Neutrophil (primary cell): ENCODE measurements around the gene TNFRSF14.

Source experiments
- H3K27ac ChIP-seq: fragments of 200-600 bp; sonication (generic); 2 replicates; pipeline ENCODE4 v1.5.1; 2016; ENCODE audit warnings: mild to moderate bottlenecking, moderate library complexity
- H3K27me3 ChIP-seq: fragments of 200-600 bp; sonication (generic); 2 replicates; pipeline ENCODE4 v1.6.0; 2016; ENCODE audit warnings: mild to moderate bottlenecking
- H3K36me3 ChIP-seq: fragments of 200-600 bp; sonication (generic); 2 replicates; pipeline ENCODE4 v1.5.1; 2017
- H3K4me1 ChIP-seq, 2 experiments: fragments of 200-600 bp in 1 of 2; sonication (generic) in 1 of 2; 1 replicate in 1 of 2; 2 replicates in 1 of 2; pipeline versions ENCODE4 v1.5.1 to v1.6.1; 2013 to 2016; ENCODE audit warnings: low read depth in 1 of 2, low read length in 1 of 2, mild to moderate bottlenecking in 1 of 2, moderate library complexity in 1 of 2; ENCODE audit not compliant: control insufficient read depth in 1 of 2, insufficient read depth in 1 of 2
- H3K4me3 ChIP-seq, 2 experiments: fragments of 200-600 bp in 1 of 2; sonication (generic) in 1 of 2; 1 replicate in 1 of 2; 2 replicates in 1 of 2; pipeline ENCODE4 v1.5.1; 2013 to 2016; ENCODE audit warnings: low read depth in 1 of 2, low read length in 1 of 2, mild to moderate bottlenecking in 1 of 2, moderate library complexity in 1 of 2
- H3K9me3 ChIP-seq: fragments of 200-600 bp; sonication (generic); 2 replicates; pipeline ENCODE4 v1.5.1; 2016
- TF ChIP-seq, protein P1 (sequence below): fragments of 200-600 bp; sonication (generic); IDR thresholded peaks from 2 replicates; pipeline ENCODE4 v1.5.1; 2016; ENCODE audit warnings: antibody characterized with exemption

TNFRSF14 gene

DNA sequence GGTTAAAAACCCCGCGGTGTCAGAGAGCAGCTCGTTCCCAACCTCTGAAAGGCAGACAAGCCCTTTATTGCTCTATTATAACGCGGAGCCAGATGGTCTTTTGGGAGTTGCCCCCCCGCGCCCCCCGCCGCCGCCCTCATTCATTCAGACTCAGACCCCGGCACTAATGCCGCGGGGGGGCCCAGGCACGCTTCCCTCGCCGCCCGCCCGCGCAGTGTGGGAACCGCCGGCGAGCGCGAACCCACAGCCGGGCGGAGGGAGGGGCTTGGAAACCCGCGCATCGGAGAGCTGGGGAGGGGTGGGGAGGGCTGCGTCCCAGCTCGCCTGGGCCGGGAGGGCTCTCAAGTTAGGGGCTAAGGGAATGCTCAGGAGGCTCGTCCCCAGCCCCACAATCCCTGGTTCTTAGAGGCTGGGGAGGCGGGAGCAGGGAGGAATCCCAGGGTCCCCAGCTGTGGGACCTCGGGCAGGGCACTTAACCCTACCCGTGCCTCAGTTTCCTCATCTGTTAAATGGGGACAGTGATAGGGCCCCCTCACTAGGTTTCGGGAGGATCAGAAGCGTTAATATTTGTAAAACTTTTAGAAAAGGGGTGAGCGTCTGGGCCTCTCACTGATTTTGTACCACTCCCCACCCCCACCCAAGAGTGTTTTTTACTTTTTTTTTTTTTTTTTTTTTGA lies 15.2 kb upstream of the TNFRSF14 start:
- Histone ChIP-seq H3K9me3 (no peaks in the 10 kb centered on the region), H3K27ac (no peak overlapping the region), H3K4me1 (peaks cover 3 to 5% of the 10 kb centered on the region in 2 experiments), H3K36me3 (no peaks in the 10 kb centered on the region), H3K4me3 (no peak overlapping the region), H3K27me3 (peaks cover 95% of the 10 kb centered on the region)
- TF ChIP-seq, protein P1, sequence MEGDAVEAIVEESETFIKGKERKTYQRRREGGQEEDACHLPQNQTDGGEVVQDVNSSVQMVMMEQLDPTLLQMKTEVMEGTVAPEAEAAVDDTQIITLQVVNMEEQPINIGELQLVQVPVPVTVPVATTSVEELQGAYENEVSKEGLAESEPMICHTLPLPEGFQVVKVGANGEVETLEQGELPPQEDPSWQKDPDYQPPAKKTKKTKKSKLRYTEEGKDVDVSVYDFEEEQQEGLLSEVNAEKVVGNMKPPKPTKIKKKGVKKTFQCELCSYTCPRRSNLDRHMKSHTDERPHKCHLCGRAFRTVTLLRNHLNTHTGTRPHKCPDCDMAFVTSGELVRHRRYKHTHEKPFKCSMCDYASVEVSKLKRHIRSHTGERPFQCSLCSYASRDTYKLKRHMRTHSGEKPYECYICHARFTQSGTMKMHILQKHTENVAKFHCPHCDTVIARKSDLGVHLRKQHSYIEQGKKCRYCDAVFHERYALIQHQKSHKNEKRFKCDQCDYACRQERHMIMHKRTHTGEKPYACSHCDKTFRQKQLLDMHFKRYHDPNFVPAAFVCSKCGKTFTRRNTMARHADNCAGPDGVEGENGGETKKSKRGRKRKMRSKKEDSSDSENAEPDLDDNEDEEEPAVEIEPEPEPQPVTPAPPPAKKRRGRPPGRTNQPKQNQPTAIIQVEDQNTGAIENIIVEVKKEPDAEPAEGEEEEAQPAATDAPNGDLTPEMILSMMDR: no peak

DNA sequence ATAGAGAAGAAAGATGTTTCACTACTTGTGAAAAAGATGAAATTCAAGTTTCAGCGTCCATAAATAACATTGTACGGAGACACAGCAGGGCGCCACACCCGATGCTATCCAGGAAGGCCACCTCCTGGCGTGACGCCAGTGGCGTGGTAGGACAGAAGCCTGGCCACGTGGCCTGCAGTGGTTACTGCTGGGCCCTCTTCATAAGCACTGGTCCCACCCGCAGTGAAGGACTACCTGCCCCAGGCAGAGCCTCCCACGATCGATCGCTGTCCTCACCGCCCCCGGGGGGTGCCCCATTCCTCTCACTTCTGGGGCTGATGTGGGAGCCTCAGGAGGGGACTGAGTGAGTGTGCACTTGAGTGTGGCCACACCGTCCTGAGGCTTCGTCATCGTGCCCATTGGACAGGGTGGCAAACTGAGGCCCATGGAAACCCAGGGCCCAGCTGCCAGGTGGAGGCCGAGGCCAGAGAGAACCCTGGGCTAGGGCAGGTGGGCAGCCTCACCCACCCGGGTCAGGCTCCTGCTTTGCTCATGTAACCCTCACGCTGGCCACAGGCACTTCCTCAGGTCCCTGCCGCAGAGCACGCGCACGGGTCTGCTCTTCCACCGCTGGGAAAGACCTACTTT lies 14.4 kb upstream of the TNFRSF14 start:
- peaks cover 3 to 13% of the 10 kb centered on the region in 2 experiments for H3K4me1 ChIP-seq
- H3K27ac ChIP-seq: no peak overlapping the region
- H3K4me3 ChIP-seq: no peak overlapping the region
- H3K9me3 ChIP-seq: no peaks in the 10 kb centered on the region
- peaks cover 88% of the 10 kb centered on the region for H3K27me3 ChIP-seq
- TF ChIP-seq, protein P1: no peak
- no peaks in the 10 kb centered on the region for H3K36me3 ChIP-seq

DNA sequence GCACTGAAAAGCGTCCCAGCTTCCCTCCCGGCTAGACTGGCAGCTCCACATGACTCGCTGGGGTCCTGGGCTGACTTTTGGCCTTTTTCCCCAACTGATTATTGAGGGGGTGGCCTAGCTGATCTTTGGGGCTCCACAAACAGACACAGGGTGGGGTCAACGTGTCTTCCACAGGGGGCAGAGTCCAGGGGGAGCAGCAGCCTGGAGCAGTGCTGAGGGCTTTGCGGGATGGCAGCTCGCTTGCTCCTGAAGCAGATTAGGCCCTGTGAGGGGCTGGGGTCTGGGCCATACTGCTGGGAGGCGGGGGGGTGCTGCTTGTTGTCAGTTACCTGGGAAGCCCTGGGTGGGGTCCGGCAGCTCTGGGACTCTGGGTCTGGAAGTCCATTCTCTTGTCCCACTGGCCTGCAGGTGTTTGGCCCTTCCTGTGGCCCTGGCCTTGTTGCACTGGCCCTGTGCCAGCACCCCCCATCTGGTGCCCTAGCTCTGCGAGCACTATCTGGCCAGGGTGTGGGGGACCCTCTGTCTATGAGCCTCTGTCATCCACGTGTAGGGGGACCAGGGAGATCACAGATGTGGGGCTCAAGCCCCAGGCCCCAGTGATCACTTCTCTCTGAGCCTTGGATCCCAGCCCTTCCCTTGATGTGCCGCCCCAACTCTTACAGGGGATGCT lies 13.8 kb upstream of the TNFRSF14 start:
- TF ChIP-seq, protein P1: no peak
- Histone ChIP-seq H3K4me3 (no peak overlapping the region), H3K9me3 (no peaks in the 10 kb centered on the region), H3K36me3 (no peaks in the 10 kb centered on the region), H3K27ac (no peak overlapping the region), H3K4me1 (peaks cover 7 to 20% of the 10 kb centered on the region in 2 experiments), H3K27me3 (peaks cover 82% of the 10 kb centered on the region)

DNA sequence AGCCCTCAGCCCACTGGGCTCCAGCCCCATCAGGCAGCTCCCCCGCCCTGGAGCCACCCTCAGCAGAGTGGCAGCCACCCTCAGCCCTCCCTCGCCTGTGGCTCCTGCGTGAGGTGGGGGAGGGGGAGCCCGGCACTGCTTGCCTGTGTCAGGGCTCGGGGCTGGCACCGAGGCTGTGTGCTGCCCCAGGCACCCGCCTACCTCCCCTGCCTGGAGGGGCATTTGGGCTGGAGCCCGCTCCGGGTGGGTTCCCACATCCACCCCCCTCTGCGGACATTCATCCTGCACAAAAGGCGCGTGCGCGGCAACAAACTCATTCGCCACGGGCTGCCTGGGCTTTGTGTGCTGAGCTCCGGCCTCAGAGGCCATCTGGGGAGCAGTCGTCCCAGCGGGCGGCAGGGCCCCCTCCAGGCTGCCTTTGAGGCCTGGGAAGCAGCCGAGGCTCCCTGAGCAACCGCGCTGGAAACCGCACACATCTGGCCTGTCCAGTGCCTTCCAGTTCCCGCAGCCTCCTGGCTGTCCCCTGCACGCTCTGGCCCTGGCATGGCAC lies 12.6 kb upstream of the TNFRSF14 start:
- Histone ChIP-seq H3K36me3 (no peaks in the 10 kb centered on the region), H3K4me1 (peaks cover 18 to 31% of the 10 kb centered on the region in 2 experiments), H3K27me3 (peaks cover 69% of the 10 kb centered on the region), H3K4me3 (no peak overlapping the region), H3K27ac (no peak overlapping the region), H3K9me3 (no peaks in the 10 kb centered on the region)
- TF ChIP-seq, protein P1: no peak

DNA sequence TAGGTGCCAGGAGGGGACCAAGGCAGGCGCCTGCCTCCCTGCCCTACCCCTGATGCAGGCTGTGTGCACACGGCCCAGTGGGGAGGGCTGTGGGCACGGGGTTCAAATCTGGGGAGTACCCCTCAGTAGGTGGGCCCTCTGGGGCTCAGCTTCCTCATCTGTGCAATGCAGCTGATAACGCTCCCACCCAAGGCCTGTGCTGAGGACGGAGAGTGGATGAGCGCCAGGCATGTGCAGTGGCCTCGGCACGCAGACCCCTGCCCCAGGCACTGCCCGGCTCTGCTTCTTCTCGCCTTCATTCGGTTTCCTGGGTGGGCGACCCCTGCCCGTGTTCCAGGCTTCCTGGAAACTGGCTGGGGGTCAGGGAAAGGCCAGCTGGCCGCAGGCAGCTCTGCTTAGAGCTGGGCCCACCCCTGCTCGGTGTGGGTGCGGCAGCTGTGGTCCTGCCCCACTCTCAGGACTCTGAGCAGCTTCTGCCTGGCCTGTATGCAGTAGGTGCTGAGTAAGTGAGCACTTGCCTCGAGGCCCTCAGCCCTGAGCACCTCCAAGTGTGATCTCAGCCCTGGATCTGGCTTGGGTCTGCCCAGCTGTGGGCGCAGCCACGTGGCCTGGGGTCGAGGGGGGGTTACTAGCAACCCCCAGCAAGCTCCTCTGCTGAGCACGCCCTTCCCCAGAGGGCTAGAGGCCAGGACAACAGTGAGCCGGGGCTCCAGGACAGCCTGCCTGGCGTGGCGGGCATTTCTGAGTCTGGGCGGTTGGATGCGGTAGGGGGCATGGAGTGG lies 11.9 kb upstream of the TNFRSF14 start:
- Histone ChIP-seq H3K27ac (no peak overlapping the region), H3K27me3 (peaks cover 63% of the 10 kb centered on the region), H3K4me1 (peaks cover 24 to 37% of the 10 kb centered on the region in 2 experiments), H3K9me3 (no peaks in the 10 kb centered on the region), H3K36me3 (no peaks in the 10 kb centered on the region), H3K4me3 (no peak overlapping the region)
- TF ChIP-seq, protein P1: no peak
